Astrocyte (in vitro differentiated cells and primary cell): Measurements from ENCODE around the gene SPACA4. TPM values are rescaled to one million over a fixed set of nuclear protein-coding genes. Genes with fewer than 3 reads are reported as not detected.
"Not testable (repeated sequence)": the region's sequence is repeated elsewhere in the genome, so short reads cannot be mapped to it uniquely, and the experiment has no call there.

Experiments
- DNase-seq: peaks from one replicate; pipeline ENCODE4 v3.0.0-alpha.2; 2010; ENCODE audit warnings: low read depth
- FAIRE-seq: peaks from 2 replicates; lab custom pipeline; 2011; peaks lifted over from hg19 to GRCh38; lab: Jason Lieb, UNC
- H2AFZ ChIP-seq: 2 replicates; pipeline ENCODE4 v1.6.0; 2012; ENCODE audit warnings: low read depth, low read length, inconsistent platforms
- H3K27ac ChIP-seq: 2 replicates; pipeline ENCODE4 v1.5.1; 2011; ENCODE audit warnings: low read depth, low read length, inconsistent platforms
- H3K27me3 ChIP-seq: 2 replicates; pipeline ENCODE4 v1.6.0; 2011; ENCODE audit warnings: low read length, inconsistent platforms; ENCODE audit not compliant: insufficient read depth
- H3K36me3 ChIP-seq: 2 replicates; pipeline ENCODE4 v1.5.1; 2011; ENCODE audit warnings: low read length, inconsistent platforms; ENCODE audit not compliant: insufficient read depth
- H3K4me1 ChIP-seq: 2 replicates; pipeline ENCODE4 v1.5.1; 2011; ENCODE audit warnings: low read length, inconsistent platforms; ENCODE audit not compliant: insufficient read depth
- H3K4me2 ChIP-seq: 2 replicates; pipeline ENCODE4 v1.6.0; 2012; ENCODE audit warnings: low read length, inconsistent platforms
- H3K4me3 ChIP-seq: 2 replicates; pipeline ENCODE4 v1.5.1; 2011; ENCODE audit warnings: low read depth, mild to moderate bottlenecking, low read length, inconsistent platforms; ENCODE audit not compliant: insufficient read depth
- H3K79me2 ChIP-seq: 2 replicates; pipeline ENCODE4 v1.6.0; 2012; ENCODE audit warnings: mild to moderate bottlenecking, low read length, inconsistent platforms; ENCODE audit not compliant: insufficient read depth
- H3K9ac ChIP-seq: 2 replicates; pipeline ENCODE4 v1.6.0; 2012; ENCODE audit warnings: mild to moderate bottlenecking, low read length, inconsistent platforms
- H3K9me3 ChIP-seq: 2 replicates; pipeline ENCODE4 v1.5.1; 2012; ENCODE audit warnings: low read depth, mild to moderate bottlenecking, low read length, inconsistent platforms; ENCODE audit not compliant: insufficient read depth
- H4K20me1 ChIP-seq: 2 replicates; pipeline ENCODE4 v1.6.0; 2012; ENCODE audit warnings: low read length, inconsistent platforms; ENCODE audit not compliant: insufficient read depth
- H3K27ac Mint-ChIP-seq: one replicate; pipeline ENCODE4 v1.8.0; 2021; ENCODE audit warnings: mild to moderate bottlenecking, mixed read lengths; ENCODE audit not compliant: unreplicated experiment
- H3K27me3 Mint-ChIP-seq: one replicate; pipeline ENCODE4 v1.8.0; 2021; ENCODE audit warnings: low read depth, mixed read lengths; ENCODE audit not compliant: unreplicated experiment
- H3K36me3 Mint-ChIP-seq: one replicate; pipeline ENCODE4 v1.8.0; 2021; ENCODE audit warnings: low read depth, mixed read lengths; ENCODE audit not compliant: unreplicated experiment
- H3K4me1 Mint-ChIP-seq: one replicate; pipeline ENCODE4 v1.8.0; 2021; ENCODE audit warnings: low read depth, mixed read lengths; ENCODE audit not compliant: unreplicated experiment
- H3K4me3 Mint-ChIP-seq: one replicate; pipeline ENCODE4 v1.8.0; 2021; ENCODE audit warnings: mild to moderate bottlenecking, moderate library complexity, mixed read lengths; ENCODE audit not compliant: unreplicated experiment
- H3K9me3 Mint-ChIP-seq: one replicate; pipeline ENCODE4 v1.8.0; 2021; ENCODE audit warnings: mild to moderate bottlenecking, mixed read lengths; ENCODE audit not compliant: unreplicated experiment
- CTCF ChIP-seq: IDR thresholded peaks from 2 replicates; pipeline ENCODE4 v1.5.1; 2011; ENCODE audit warnings: low read depth, mild to moderate bottlenecking, inconsistent platforms, low read length, moderate library complexity; ENCODE audit not compliant: insufficient read depth
- EZH2 ChIP-seq: IDR thresholded peaks from 2 replicates; pipeline ENCODE4 v1.6.1; 2012; ENCODE audit warnings: mild to moderate bottlenecking, low read length, inconsistent platforms; ENCODE audit not compliant: insufficient read depth
- total RNA-seq: library from RNA; stranded (reverse); gene quantifications from 2 replicates; pipeline ENCODE4 v1.2.1, GENCODE V29; 2021

Gene SPACA4
- total RNA-seq, 1 donor from 2014 or later = not detected

DNA sequence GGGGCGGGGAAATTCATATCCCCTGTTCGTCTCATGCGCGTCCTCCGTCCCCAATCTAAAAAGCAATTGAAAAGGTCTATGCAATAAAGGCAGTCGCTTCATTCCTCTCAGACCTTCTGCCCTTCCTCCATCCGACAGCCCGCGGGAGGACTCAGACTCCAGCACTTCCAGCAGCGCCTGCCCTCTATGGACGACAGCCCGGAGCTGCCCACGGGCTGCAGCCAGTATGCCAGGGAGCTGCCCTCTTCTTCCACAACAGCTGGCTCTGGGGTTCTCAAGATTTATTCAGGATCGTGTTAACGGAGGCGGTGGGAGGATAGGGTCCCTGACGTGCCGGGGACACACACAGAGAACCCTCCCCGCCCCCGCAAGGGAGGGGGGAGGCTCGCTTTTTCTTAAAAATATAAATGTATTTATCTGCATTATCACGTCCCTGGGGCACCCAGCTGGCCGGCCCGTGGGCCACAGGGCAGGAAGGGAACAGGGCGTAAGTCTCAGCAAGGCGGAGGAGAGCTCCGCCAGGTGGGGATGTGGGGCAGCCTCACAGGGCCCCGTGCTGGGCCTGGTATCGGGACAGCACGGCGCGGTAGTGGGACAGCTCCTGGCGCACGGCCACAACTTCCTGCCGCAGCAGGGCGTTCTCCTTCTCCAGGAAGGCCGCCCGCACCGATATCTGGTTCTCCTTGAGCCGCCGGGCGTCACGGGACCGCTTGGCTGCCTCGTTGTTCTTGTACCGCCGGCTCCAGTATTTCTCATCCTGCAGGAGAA is 23.9 kb downstream of the SPACA4 start:
- Mint-ChIP-seq H3K27ac (no peak overlapping the region), H3K36me3 (peaks cover 3% of the 10 kb centered on the region), H3K9me3 (no peaks in the 10 kb centered on the region), H3K4me1 (no peaks in the 10 kb centered on the region), H3K4me3 (no peak overlapping the region), H3K27me3 (no peaks in the 10 kb centered on the region)
- peak overlapping the region; percentile 74 for H3K4me2 ChIP-seq
- no peak for DNase-seq
- H3K4me1 ChIP-seq = peaks cover 26% of the 10 kb centered on the region
- H3K79me2 ChIP-seq = peaks cover 1% of the 10 kb centered on the region
- H2AFZ ChIP-seq = peak overlapping the region; percentile 40
- peak overlapping the region; percentile 40 for H3K9ac ChIP-seq
- no peaks in the 10 kb centered on the region for H3K9me3 ChIP-seq
- H3K27me3 ChIP-seq = no peaks in the 10 kb centered on the region
- H3K4me3 ChIP-seq = peak overlapping the region; percentile 12
- H4K20me1 ChIP-seq = no peaks in the 10 kb centered on the region
- no peak overlapping the region for H3K27ac ChIP-seq
- FAIRE-seq = no peak
- no peaks in the 10 kb centered on the region for H3K36me3 ChIP-seq
- TF ChIP-seq EZH2 (no peak), CTCF (no peak)

- peak overlapping the region; percentile 40 for H3K9ac ChIP-seq
- H2AFZ ChIP-seq = no peak overlapping the region
- Mint-ChIP-seq H3K36me3 (peaks cover 2% of the 10 kb centered on the region), H3K9me3 (no peaks in the 10 kb centered on the region), H3K4me3 (no peak overlapping the region), H3K27ac (no peak overlapping the region), H3K27me3 (peaks cover 3% of the 10 kb centered on the region), H3K4me1 (no peaks in the 10 kb centered on the region)
- peaks cover 26% of the 10 kb centered on the region for H3K4me1 ChIP-seq
- H3K36me3 ChIP-seq = no peaks in the 10 kb centered on the region
- no peak overlapping the region for H3K4me3 ChIP-seq
- peaks cover 3% of the 10 kb centered on the region for H3K27me3 ChIP-seq
- H3K27ac ChIP-seq = no peak overlapping the region
- DNase-seq = no peak
- H3K9me3 ChIP-seq = no peaks in the 10 kb centered on the region
- H4K20me1 ChIP-seq = no peaks in the 10 kb centered on the region
- no peaks in the 10 kb centered on the region for H3K79me2 ChIP-seq
- peak overlapping the region; percentile 74 for H3K4me2 ChIP-seq
- no peak for TF ChIP-seq CTCF
- no peak for TF ChIP-seq EZH2
- no peak for FAIRE-seq
Observed at GRCh38 chr19:48631225-48631624, 24.7 kb downstream of the SPACA4 start.

DNA sequence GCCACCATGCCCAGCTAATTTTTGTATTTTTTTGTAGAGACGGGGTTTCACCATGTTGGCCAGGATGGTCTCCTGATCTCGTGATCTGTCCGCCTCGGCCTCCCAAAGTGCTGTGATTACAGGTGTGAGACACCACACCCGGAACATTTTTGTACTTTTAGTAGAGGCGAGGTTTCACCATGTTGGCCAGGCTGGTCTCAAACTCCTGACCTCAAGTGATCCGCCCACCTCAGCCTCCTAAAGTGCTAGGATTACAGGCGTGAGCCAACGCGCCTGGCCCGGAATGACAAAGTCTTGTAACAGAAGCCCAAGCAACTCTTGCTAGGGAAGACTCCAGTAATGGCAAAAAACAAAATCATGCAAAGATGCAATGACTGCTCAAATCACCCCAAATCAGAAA is 25.7 kb downstream of the SPACA4 start:
- not testable (repeated sequence) for H3K27ac Mint-ChIP-seq, H3K4me3 ChIP-seq, H3K4me1 Mint-ChIP-seq, H3K9ac ChIP-seq, H3K79me2 ChIP-seq, H3K27me3 Mint-ChIP-seq, H3K4me2 ChIP-seq, H3K4me3 Mint-ChIP-seq, H3K36me3 ChIP-seq, H4K20me1 ChIP-seq, H3K27ac ChIP-seq, FAIRE-seq, H3K27me3 ChIP-seq, H2AFZ ChIP-seq, DNase-seq, H3K9me3 Mint-ChIP-seq, H3K36me3 Mint-ChIP-seq, H3K9me3 ChIP-seq
- H3K4me1 ChIP-seq = peaks cover 36% of the 10 kb centered on the region
